HEK293T (cell line): ENCODE data around the gene METTL6.

Source experiments
- BHLHE40 ChIP-seq: fragments of 450-650 bp; IDR thresholded peaks from 2 replicates; pipeline ENCODE4 v1.6.1; 2016; ENCODE audit warnings: mild to moderate bottlenecking, moderate library complexity, borderline replicate concordance
- ELF4 ChIP-seq: fragments of 450-650 bp; IDR thresholded peaks from 2 replicates; pipeline ENCODE4 v1.6.1; 2017; ENCODE audit warnings: antibody characterized with exemption
- FOXM1 ChIP-seq: fragments of 450-650 bp; IDR thresholded peaks from 2 replicates; pipeline ENCODE4 v1.6.1; 2017; ENCODE audit warnings: mild to moderate bottlenecking, borderline replicate concordance
- LEF1 ChIP-seq: fragments of 450-650 bp; IDR thresholded peaks from 2 replicates; pipeline ENCODE4 v1.6.1; 2017; ENCODE audit warnings: mild to moderate bottlenecking, borderline replicate concordance
- PKNOX1 ChIP-seq: fragments of 450-650 bp; IDR thresholded peaks from 2 replicates; pipeline ENCODE4 v1.6.1; 2016
- SP1 ChIP-seq: fragments of 450-650 bp; IDR thresholded peaks from 2 replicates; pipeline ENCODE4 v1.6.1; 2017
- SUZ12 ChIP-seq: fragments of 450-650 bp; IDR thresholded peaks from 2 replicates; pipeline ENCODE4 v1.6.1; 2016; ENCODE audit warnings: mild to moderate bottlenecking

GRCh38 chr3:15438983-15439382 lies 11.6 kb upstream of the METTL6 start:
- TF ChIP-seq BHLHE40 (no peak), ELF4 (no peak), SP1 (no peak), LEF1 (no peak), PKNOX1 (no peak), FOXM1 (no peak), SUZ12 (no peak)
